Caki2 (cell line): ENCODE data around the gene GTPBP3. TPM values are rescaled to one million over a fixed set of nuclear protein-coding genes. Genes with fewer than 3 reads are reported as not detected.

Experiments used
- DNase-seq: peaks from one replicate; pipeline ENCODE4 v3.0.0-alpha.2; 2015; ENCODE audit warnings: low read depth
- in situ Hi-C: cut with HindIII; loops from 2 replicates; pipeline ENCODE4 v1.10.0; 2016; ENCODE audit warnings: low sequenced_read_pairs, low pct_unique_long_range_greater_than_20kb, mixed read lengths
- total RNA-seq: library from RNA; depleted of rRNA; stranded (reverse); fragments of >200 nt; shearing (Covaris generic); gene quantifications from 2 replicates; pipeline ENCODE4 v1.2.3, GENCODE V29; 2014; ENCODE audit warnings: low replicate concordance

The GTPBP3 gene
- total RNA-seq, 1 experiment from 2014 or later, result 61.3 TPM

DNA sequence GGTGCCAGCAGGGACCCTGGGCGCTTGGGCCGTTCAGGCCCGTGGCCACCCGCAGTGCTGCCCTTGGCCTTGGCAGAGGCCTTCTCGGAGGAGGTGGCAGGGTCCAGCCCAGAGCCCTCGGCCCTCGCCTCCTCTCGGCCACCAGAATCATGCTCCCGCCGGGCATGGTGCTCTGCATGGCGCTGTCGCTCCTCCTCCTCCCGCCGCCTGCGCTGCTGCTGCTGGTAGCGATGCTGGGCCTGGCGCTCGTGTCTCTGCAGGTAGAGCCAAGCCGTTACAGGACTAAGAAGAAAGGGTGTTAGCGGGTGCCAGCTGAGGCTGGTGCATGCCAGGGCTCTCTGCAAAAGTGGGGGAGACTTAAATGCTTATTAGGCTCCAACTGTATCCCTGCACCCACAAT, 12.2 kb upstream of the GTPBP3 start:
- in situ Hi-C loops, result no loop called here
- DNase-seq, result no peak

DNA sequence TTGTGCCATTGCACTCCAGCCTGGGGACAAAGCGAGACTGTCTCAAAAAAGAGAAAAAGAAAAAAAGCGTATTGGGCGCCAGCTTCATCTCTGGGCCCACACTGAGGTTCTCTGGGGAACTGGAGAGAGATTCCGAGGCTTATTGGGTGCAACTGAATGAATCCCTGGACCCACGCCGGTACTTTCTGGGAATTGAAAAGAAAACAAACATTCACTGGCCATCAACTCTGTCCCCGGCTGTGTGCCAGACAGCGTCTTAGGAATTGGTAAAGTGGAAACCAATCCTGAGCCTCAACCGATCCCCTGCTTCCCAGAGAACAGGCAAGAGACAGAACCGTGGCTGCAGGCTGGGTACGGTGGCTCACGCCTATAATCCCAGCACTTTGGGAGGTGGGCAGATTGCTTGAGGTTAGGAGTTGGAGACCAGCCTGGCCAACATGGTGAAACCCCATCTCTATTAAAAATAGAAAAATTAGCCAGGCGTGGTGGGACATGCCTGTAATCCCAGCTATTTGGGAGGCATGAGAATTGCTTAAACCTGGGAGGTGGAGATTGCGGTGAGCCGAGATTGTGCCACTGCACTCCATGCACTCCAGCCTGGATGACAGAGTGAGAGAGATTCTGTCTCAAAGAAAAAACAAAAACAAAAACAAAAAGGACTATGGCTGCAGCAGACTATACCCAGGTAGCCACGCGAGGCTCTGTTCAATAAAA, 11.3 kb upstream of the GTPBP3 start:
- DNase-seq, result no peak
- in situ Hi-C loops, result no loop called here

DNA sequence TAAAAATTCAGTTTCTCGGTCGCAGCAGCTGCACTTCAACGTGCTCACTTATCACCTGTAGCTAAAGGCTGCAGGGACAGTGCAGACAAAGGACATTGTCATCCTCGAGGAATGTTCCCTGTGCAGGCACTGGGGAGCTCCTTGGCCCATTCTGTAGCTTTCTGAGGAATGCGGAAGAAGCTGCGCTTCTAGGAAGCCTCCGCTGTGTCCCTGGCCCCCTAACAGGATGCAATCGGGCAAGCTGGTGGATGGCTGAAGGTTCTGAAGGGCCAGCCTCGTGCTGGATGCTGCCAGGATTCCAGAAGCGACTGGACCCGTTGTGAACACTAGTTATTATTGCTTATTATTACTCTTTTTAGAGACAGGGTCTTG, 10.8 kb upstream of the GTPBP3 start:
- in situ Hi-C loops, result no loop called here
- no peak for DNase-seq

DNA sequence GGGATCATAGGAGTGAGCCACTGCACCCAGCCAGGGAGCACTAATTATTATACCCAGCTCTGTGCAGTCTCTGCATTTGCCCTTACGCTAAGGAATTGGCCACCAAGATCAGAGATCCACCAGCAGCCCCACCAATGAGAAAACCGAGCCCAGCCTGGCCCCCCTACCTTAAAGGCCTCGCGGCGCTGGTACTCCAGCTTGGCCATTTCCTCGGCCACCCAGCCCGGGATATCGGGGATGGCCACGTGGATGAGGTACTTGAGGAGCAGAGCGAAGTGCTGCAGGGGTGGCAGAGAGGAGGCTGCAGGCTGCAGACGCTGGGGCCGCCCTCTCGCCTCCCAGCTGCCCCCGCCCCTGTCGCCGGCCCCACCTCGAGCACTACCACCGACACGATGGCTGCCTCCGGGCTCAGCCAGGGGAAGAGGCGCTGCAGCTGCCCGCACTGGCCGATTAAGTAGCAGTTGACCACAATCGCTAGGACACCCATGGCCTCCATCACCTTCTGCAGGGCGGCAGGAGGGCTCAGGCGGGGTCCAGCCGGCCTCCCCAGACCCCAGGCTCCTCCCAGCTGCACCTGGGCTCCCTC, 10.2 kb upstream of the GTPBP3 start:
- in situ Hi-C loops, result no loop called here

DNA sequence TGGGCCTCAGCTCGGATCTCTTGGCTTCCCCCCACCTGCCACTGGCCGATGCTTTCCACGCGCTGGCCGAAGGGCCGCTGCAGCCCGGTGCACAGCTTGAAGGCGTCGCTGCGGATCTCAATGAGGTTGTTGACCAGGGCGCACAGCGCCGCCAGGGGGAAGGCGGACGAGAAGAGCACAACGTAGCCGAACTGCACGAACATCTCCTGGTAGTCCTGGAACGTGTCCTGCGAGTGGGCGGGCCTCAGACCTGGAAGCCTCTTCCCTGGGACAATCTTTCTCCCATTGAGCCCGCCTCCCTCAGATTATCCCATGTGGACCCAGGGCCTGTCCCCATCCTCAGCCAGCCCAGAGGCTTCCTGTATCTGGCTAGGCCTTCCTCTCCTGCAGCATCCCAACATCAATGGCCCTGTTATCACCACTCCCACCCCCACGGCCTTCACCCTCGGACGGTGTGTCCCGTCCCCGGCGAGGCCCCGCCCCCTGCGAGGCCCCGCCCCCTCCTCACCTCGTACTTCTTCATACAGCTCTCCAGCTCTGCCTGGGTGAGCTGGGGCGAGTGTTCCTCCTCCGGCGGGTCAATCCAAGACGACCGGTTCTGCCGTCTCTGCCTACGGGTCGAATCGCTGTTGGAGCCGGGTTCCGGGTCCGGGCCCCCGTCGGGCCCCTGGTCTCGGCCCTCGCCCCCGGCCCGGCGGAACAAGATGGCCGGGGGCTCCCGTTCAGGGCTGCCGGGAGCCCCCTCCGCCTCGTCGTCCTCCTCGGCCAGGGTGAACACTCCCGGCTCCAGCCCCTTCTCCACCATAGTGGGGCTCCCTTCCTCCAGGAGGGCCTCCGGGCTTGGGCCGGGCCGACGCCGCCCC, 9.5 kb upstream of the GTPBP3 start:
- DNase-seq, result peak; percentile 93
- in situ Hi-C loops, result no loop called here

More for the DNA sequence above, 10.2 kb upstream of the GTPBP3 start:
- DNase-seq, result no peak

DNA sequence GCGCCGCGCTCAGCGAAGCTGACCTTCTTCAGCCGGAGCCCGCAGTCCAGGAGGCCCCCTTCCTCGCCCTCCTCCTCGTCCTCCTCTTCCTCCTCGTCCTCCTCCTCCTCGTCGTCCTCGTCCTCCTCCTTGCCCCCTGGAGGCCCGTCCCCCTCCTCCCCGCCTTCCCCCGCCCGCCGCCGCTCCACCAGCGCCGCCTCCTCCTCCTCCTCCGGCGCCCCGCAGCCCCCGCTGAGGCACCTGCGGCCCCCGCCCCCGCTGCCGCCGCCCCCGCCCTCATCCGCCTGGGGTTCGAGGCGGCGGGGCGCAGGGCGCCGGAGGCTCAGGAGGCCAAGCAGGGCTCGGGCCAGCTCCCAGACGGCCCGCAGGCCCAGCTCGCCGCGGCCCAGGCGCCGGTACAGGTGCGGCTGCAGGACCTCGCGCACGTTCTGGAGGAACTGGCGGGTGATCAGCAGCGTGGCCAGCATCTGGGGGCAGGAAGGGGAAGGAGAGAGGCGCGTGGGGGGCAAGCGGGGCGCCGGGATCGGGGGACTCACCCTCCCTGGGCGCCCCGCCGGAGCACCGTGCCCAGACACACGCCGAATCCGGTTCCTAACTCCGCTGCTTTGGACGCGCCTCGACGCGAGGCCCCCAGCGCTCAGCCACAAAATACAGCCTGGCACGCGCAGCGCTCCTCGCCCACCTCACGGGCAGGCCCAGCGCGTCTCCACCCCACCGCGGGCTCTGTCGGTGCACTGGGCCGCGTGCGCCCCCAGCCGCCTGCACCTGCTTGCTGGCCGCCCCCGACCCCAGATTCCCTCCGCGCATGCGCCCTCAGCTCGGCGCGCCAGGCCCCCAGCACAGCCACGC, 8.6 kb upstream of the GTPBP3 start:
- in situ Hi-C loops, result no loop called here
- no peak for DNase-seq

DNA sequence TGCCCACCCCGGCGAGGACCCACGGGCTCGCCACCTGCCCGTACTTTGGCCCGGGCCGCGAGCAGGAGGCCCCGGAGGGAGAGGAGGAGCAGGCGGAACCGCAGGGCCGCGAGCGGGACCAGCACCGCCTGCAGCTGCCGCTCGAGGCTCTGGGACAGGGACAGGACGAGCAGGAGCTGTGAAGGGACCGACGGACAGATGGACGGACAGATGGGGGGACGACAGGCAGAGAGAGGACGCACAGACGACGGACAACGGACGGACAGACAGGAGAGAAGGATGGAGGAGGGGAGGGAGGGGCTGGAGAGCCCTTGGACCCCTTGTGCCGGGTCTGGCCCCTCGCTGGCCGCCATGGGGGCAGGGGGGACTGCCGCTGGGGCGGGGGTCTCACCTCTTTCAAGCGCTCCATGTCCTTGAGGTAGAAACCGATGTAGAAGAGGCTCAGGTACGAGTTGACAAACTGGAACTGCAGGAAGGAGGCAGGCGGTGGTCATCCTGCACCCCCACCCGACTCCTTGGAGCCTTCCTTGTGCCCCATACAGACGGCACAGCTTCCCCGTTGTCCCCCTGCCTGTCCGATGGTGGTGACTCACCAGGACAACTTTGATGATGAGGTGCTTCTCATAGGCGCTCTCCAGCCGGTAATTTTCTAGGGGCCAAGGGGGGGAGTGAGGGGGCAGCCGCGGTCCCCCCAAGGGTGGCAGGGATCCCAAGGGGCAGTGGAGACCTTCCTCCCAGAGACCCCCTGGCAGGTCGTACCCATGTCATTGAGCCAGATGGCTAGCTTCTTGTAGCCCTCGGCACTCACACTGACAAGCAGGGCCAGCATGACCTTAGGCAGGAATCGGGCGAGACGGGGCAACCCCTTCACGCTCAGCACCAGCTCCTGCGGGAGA, 7.7 kb upstream of the GTPBP3 start:
- in situ Hi-C loops, result no loop called here
- DNase-seq, result no peak

DNA sequence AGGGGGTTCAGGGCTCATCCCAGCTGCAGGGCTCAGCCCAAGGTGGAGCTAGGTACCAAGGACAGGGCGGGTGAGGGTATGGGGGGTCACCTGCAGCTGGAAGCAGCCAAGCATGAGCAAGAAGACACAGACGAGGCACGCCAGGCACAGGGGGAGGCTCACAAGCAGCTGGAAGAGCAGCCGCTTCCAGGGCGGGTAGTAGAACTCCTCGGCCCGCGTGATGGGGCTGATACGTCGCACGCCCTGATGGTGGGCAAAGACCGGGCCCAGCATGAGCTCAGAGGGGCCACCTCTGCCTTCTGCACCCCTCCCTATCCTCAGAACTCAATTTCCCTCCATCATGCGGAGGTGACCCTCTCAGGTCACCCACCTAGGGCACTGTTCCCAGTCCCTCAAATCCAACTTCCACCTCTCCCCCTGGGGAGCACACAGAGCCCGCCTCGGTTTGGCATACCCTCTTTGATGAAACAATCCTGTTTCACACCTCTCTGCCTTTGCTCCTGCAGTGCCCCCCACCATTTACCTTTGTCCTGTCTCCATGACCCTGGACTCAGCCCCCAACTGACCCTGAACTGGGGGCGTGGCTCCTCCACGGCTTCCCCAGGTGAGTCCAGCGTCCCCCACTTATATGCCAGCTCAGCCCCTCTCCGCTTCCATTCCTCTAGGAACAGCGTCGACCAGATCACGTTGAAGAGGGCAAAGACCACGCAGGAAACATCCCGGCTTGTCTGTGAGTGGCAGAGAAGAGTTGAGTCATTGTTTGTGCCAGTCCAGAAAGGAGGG, 6.9 kb upstream of the GTPBP3 start:
- no peak for DNase-seq
- in situ Hi-C loops, result no loop called here

DNA sequence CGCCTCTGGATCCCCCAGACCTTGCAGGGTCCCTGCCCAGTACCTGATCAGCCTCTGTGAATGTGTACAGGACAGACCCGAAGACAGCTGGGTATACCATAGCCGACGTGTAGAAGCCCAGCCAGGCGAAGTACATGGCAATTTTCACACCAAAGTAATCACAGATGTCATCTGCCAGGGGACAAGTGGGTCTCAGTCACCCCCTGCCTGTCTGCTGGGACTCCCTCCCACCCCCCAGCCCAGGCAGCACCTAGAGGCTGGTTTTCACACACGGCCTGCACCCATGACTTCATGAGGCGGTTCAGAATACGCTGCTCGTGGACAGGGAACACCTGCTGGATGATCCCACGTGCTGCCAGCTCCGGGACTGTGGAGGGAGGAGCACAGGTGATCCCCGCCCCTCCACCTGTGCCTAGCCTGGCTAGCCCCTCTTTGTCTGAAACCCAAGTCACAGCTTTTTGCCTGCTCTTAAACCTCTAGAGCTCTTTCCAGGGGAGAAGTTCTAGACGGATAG, 6.3 kb upstream of the GTPBP3 start:
- in situ Hi-C loops, result no loop called here
- DNase-seq, result no peak

DNA sequence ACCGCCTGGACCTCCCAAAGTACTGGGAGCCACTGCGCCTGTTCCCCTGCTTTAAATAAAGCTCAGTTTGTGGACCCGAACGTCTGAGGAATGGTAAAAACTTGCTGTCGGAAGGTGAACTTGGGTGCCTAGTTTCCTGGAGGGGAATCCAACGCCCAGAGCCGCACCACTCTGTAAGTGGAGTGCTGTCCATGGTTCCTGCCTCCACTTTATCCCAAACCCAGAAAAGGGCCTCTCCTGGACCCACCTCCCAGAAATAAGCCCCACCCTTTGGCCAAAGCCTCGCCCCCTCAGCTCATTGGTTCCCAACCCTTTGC, 5.0 kb upstream of the GTPBP3 start:
- in situ Hi-C loops, result no loop called here
- no peak for DNase-seq

DNA sequence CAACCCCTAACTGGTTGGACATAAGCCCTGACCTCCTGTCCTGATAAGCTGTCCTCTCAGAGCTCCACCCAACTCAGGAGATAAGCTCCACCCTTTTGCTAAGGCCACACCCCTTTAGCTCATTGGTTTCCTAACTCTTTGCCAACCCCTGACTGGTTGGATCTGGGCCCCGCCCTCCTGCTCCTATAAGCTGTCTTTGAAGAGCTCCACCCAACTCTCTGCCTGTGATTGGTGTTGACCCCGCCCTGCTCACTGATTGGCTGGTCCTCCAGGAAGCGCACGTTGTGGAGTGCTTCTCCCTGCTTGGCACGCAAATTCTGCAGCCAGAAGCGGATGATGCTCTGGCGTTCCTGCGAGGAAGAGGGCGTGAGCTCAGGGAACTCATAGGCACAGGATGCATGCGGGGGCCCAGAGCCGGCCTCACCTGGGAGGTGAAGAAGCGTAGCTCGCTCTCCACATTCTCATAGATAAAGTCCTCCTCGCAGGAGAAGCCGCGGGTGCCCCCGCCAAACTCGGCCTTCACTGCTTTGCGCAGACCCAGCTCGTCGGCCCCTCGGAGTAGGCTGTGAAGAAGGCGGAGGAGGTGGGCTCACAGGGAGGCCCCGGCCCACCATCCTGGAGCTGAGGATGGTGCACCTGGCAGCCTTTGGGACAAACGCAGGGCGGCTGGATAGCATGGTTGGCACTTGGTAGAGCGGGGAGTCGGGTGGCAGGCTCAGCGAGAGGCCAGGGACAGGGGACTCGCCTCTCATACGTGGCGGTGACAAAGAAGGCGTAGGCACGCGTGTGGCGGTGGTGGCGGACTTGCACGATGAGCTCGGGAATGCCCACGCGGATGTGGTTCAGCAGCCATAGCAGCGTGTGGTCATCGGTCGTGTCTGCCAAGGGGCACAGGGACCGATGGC, 4.4 kb upstream of the GTPBP3 start:
- peak; percentile 100 for DNase-seq
- in situ Hi-C loops, result no loop called here

DNA sequence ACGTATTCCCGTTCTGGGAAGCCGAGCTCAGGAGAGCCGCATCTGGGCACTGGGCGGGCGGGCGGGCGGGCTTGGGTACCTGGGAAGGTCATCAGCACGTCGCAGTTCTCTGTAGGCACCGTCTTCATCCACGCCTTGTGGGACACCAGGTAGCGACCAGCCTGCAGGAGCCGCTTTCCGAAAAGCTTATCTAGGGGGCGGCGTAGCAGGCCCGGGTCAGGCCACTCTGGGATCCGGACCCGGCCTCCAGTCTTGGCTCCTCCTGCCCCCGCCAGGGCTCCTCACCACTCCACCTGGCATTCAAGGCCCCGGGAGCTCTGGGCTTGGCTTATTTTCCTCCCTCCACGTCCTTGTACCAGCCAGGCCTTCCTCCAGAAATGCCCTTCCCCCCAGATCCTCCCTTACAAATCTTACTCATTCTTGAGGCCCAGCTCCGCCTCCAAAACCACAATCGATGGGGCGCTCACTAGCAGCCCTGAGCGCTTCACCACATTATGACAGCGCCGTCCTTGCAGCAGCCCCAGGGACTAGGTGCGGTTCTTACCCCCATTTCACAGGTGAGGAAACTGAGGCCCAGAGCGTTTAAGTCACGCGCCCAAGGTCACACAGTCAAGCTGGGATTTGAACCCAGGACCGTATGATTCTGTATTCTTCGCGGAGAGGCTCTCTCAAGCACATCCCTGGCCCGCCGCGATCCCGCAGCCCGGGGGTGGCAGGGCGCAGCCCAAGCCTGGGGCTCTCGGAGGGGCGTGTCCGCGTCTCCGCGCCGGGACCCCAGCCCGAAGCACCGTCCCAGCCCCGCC, 3.5 kb upstream of the GTPBP3 start:
- in situ Hi-C loops, result no loop called here
- DNase-seq, result peak; percentile 80

DNA sequence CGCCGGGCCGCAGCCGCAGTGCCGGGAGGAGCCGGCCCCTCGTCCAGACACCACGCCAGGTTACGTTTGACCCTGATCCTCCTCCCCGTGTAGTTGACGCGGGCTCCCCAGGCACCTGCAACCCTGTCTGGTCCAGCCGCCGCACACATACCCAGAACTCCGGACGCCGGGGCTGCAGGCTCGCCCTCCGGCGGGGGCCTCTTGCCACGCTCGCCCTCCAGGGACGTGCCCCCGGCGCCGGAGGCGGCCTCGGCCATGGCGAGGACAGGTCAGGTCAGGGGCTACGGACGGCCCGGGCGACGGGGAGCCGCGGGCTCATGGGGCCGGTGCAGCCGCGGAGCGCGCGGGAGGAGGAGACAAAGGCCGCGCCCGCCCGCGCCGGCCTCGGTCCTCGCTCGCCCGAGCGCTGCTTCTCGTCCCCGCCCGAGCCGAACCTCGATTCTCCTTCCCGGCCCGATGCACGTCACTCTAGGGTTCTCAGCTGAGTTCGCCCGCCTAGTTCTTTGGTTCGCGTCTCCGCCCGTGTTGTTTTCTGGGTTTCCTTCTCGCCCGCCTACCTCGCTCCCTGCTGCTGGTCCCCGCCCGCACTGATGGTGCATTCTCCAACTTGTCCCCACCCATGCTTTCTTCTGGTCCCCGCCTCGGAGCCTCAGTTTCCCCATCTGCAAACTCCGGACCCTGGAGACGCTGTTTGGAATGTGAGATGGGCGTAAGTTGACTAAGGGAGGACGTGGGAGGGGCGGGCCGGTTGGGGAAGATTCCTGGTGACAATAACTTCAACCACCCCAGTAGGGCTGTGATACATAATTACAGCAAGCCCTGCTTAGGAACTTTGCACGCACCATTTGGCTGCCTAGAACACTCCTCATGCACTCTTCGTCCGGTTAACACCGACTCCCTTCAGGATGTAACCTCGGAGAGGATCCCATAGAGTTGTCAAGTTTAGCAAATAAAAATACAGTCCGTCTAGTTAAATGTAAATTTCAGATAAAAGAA, 2.6 kb upstream of the GTPBP3 start, which contains the start of gene ANO8:
Gene ANO8, minus strand, starts transcription at position 442 of the 996 bp plus-strand sequence. Its CDS starts 185 bp downstream, at position 257.
- in situ Hi-C loops, result no loop called here
- DNase-seq, result peak; percentile 95

DNA sequence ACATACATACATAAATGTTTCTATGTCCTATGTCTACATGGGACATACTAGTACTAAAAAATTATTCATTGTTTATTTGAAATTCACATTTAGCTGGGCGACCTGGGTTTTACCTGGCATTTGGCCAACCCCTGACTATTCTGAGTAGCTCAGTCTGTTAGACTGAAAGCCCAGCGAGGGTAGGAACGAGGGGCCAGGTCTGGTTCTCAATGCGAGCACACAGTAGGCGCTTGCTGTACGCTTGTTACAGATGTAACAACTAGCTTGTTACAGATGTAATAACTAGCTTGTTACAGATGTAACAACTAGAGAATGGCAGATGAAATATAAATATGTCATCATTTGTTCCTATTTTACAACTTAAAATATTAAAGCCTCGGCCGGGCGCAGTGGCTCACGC, 1.8 kb upstream of the GTPBP3 start:
- in situ Hi-C loops, result no loop called here
- DNase-seq, result no peak
